NCI-H187 (cell line): ENCODE measurements around the gene DXO.

Experiments
- DNase-seq, 2 experiments: peaks; one replicate each; lab custom pipeline; 2025; lab: John Stamatoyannopoulos, UW

DXO gene

GRCh38 chr6:31928672-31928939 lies 43.3 kb downstream of the DXO start:
- no peak for DNase-seq

GRCh38 chr6:31927863-31928671 lies 43.9 kb downstream of the DXO start:
- no peak for DNase-seq

- DNase-seq: no peak
These were observed 44.6 kb downstream of the DXO start, which contains the start of gene C2 for GRCh38 chr6:31927242-31927862. C2 (plus strand) TSS chr6:31927717; CDS start chr6:31927753, 36 bp downstream.

GRCh38 chr6:31922942-31923341 lies 49.0 kb downstream of the DXO start:
- no peak for DNase-seq

GRCh38 chr6:31920811-31921210 lies 51.1 kb downstream of the DXO start:
- DNase-seq: no peak
